Measurements from ENCODE around the gene LTK. TPM values are rescaled to one million over a fixed set of nuclear protein-coding genes. Genes with fewer than 3 reads are reported as not detected.

The LTK gene
- total RNA-seq, 2 donors from 2014 or later = 6.9 to 8.2 TPM

DNA sequence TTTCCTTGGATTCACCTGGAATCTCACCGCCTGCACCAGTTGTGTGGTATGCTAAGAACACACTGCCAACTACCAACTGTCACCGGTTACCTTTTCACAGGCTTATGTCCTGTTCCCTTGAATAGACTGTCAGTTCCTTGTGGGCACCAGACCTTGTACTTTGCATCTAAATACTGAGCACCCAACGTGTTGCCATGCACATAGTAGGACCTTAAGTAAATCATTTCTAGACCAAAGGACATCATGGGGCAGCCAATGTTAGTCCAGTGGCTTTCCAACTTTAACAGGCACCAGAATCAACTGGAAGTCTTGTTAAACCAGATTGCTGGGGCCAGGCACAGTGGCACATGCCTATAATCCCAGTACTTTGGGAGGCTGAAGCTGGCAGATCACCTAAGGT, 31.6 kb upstream of the LTK start:
- H3K4me1 ChIP-seq = no peaks in the 10 kb centered on the region
- H3K9ac ChIP-seq (ENCODE audit: low read depth in 2 of 2, low read length in 2 of 2) = no peak overlapping the region
- DNase-seq = no peak
- intact Hi-C loops (cut with DNase I) = no loop called here
- no peak overlapping the region for H3K27ac ChIP-seq
- no peaks in the 10 kb centered on the region for H3K9me3 ChIP-seq
- no peaks in the 10 kb centered on the region for H3K27me3 ChIP-seq
- H3K4me3 ChIP-seq = no peak overlapping the region
- no peaks in the 10 kb centered on the region for H3K36me3 ChIP-seq
- TF ChIP-seq, protein P1, sequence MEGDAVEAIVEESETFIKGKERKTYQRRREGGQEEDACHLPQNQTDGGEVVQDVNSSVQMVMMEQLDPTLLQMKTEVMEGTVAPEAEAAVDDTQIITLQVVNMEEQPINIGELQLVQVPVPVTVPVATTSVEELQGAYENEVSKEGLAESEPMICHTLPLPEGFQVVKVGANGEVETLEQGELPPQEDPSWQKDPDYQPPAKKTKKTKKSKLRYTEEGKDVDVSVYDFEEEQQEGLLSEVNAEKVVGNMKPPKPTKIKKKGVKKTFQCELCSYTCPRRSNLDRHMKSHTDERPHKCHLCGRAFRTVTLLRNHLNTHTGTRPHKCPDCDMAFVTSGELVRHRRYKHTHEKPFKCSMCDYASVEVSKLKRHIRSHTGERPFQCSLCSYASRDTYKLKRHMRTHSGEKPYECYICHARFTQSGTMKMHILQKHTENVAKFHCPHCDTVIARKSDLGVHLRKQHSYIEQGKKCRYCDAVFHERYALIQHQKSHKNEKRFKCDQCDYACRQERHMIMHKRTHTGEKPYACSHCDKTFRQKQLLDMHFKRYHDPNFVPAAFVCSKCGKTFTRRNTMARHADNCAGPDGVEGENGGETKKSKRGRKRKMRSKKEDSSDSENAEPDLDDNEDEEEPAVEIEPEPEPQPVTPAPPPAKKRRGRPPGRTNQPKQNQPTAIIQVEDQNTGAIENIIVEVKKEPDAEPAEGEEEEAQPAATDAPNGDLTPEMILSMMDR (IDR thresholded peaks at IDR 0.05) = no peak

- Histone ChIP-seq H3K4me3 (peak overlapping the region; percentile 77), H3K27me3 (no peaks in the 10 kb centered on the region), H3K36me3 (no peaks in the 10 kb centered on the region), H3K9me3 (no peaks in the 10 kb centered on the region), H3K27ac (no peak overlapping the region), H3K4me1 (no peaks in the 10 kb centered on the region), H3K9ac (ENCODE audit: low read depth in 2 of 2, low read length in 2 of 2) (no peak overlapping the region)
- DNase-seq = peak; percentile 21
- intact Hi-C loops (cut with DNase I) = no loop called here
- TF ChIP-seq, protein P1 (IDR thresholded peaks at IDR 0.05) = no peak
Measured at GRCh38 chr15:41544650-41545015, 31.0 kb upstream of the LTK start.

GRCh38 chr15:41543521-41543870, 29.9 kb upstream of the LTK start:
- H3K9ac ChIP-seq (ENCODE audit: low read depth in 2 of 2, low read length in 2 of 2) = peak overlapping the region; percentile 79 to 88
- TF ChIP-seq, protein P1 (IDR thresholded peaks at IDR 0.05) = no peak
- DNase-seq = no peak
- H3K27me3 ChIP-seq = no peaks in the 10 kb centered on the region
- no peaks in the 10 kb centered on the region for H3K36me3 ChIP-seq
- no peaks in the 10 kb centered on the region for H3K4me1 ChIP-seq
- peak overlapping the region; percentile 77 for H3K4me3 ChIP-seq
- H3K9me3 ChIP-seq = no peaks in the 10 kb centered on the region
- peak overlapping the region; percentile 54 for H3K27ac ChIP-seq
- intact Hi-C loops (cut with DNase I) = no loop called here

DNA sequence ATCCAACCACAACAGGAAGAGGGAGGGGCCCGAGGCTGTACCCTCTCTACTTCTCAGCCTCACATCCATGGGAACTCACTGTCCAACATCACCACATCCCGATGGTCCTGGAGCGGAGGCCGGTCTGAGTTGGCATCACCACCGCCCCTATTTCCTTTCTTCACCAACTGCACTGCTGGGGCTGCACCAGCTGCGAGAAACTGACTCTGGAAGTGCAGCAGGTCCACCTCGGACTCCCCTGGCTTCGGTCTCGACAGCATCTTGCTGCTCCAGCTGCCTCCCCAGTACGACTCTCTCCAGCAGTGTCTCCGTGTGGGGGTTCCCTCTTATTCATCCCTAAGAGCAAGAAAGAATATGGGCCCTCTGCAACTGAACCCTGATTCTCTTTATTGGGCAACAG, 23.2 kb upstream of the LTK start:
- intact Hi-C loops (cut with DNase I) = no loop called here
- no peaks in the 10 kb centered on the region for H3K36me3 ChIP-seq

DNA sequence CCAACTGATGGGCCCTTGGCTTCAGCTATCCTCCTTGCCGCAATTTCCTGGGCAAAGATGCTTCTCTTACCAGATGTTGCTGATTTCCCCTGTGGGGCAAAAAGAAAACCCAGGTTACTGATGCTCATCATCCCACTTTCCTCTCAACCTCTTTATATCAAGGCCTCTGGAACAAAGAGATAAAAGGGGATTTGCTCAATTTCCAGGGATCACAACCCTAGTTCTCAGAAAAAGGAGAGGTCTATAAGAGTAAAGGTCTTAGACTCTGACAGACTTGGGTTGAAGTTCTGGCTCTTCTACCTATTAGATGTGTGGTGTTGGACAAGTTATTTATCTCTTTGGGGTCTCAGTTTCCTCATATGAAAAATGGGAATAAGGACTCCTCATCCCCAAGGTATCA, 21.9 kb upstream of the LTK start:
- Histone ChIP-seq H3K27me3 (no peaks in the 10 kb centered on the region), H3K9me3 (no peaks in the 10 kb centered on the region), H3K4me3 (no peak overlapping the region), H3K4me1 (no peaks in the 10 kb centered on the region), H3K27ac (no peak overlapping the region), H3K36me3 (no peaks in the 10 kb centered on the region), H3K9ac (ENCODE audit: low read depth in 2 of 2, low read length in 2 of 2) (no peak overlapping the region)
- TF ChIP-seq, protein P1 (IDR thresholded peaks at IDR 0.05) = no peak
- intact Hi-C loops (cut with DNase I) = no loop called here
- no peak for DNase-seq

More for the DNA sequence above, 23.2 kb upstream of the LTK start:
- Histone ChIP-seq H3K27me3 (no peaks in the 10 kb centered on the region), H3K4me1 (no peaks in the 10 kb centered on the region), H3K4me3 (no peak overlapping the region), H3K9me3 (no peaks in the 10 kb centered on the region), H3K27ac (no peak overlapping the region), H3K9ac (ENCODE audit: low read depth in 2 of 2, low read length in 2 of 2) (no peak overlapping the region)
- TF ChIP-seq, protein P1 (IDR thresholded peaks at IDR 0.05) = no peak
- no peak for DNase-seq

Measured in colonic mucosa (tissue), 4 donors.